ENCODE results near the gene RERE.

DNA sequence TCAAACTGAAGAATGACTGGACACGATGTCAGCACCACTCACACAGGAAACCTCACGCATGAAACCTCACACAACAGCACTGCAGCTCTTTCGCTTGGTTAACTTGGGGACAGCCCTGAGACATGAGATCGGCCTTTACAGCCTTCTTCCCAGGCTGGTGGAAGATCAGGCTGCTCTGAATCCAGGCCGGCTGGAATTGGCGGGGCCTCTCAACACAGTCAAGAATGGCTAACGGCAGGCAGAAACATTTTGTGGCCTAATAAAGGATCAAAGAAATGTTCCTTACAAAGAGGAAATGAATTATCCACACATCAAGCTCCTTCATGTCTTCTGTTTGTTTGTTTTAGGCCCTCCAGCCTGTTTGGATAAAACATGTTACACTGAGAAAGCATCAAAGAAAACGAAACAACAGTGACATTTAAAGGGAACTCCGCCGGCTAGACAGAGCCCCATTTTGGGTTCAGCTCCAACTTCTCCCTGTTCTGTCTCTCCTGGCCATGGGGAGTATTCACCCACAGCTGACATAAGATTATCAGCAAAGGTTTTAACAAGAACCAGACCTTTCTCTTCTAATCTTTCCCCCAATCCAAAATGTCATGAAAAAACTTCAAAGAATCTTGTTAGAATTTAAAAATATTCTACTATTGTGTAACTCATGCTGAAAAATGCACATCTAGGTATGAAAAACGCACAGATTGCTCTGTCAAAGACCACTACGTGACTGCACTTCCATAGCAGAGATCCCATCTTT, 368.4 kb downstream of the RERE start:
- TF ChIP-seq, protein P1, sequence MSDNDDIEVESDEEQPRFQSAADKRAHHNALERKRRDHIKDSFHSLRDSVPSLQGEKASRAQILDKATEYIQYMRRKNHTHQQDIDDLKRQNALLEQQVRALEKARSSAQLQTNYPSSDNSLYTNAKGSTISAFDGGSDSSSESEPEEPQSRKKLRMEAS (IDR thresholded peaks at IDR 0.05; ENCODE audit: insufficient read depth, insufficient read length) = no peak
- TF ChIP-seq, protein P2, sequence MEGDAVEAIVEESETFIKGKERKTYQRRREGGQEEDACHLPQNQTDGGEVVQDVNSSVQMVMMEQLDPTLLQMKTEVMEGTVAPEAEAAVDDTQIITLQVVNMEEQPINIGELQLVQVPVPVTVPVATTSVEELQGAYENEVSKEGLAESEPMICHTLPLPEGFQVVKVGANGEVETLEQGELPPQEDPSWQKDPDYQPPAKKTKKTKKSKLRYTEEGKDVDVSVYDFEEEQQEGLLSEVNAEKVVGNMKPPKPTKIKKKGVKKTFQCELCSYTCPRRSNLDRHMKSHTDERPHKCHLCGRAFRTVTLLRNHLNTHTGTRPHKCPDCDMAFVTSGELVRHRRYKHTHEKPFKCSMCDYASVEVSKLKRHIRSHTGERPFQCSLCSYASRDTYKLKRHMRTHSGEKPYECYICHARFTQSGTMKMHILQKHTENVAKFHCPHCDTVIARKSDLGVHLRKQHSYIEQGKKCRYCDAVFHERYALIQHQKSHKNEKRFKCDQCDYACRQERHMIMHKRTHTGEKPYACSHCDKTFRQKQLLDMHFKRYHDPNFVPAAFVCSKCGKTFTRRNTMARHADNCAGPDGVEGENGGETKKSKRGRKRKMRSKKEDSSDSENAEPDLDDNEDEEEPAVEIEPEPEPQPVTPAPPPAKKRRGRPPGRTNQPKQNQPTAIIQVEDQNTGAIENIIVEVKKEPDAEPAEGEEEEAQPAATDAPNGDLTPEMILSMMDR (IDR thresholded peaks at IDR 0.05; ENCODE audit: extremely low read depth in 1 of 2, insufficient read depth in 1 of 2, low read depth in 1 of 2, low read length in 2 of 2) = no peak
- TF ChIP-seq GATA2 (IDR thresholded peaks at IDR 0.05; ENCODE audit: insufficient read depth, insufficient read length, low read depth, low read length) (no peak), POLR2AphosphoS5 (IDR thresholded peaks at IDR 0.05; ENCODE audit: insufficient read depth, low read depth, low read length) (no peak), POLR2A (IDR thresholded peaks at IDR 0.05; ENCODE audit: low read depth, low read length) (no peak)
